A673 (cell line): ENCODE measurements around the gene FHIP1A.

Experiments used
- EZH2 ChIP-seq: fragments of 200-600 bp; sonication (generic); IDR thresholded peaks from 2 replicates; pipeline ENCODE4 v1.6.1; 2017; ENCODE audit warnings: borderline replicate concordance, low read depth, mild to moderate bottlenecking, mixed read lengths, antibody characterized with exemption, low read length; ENCODE audit not compliant: poor library complexity, severe bottlenecking
- TF ChIP-seq, protein P1 (sequence below): fragments of 300-800, 200-600 bp; sonication (generic); conservative IDR thresholded peaks from 2 replicates; pipeline ENCODE4 v1.5.1; 2017; ENCODE audit warnings: low read depth, mild to moderate bottlenecking, antibody characterized with exemption, low read length, moderate library complexity, mixed read lengths

GRCh38 chr4:151428346-151428745 is 19.4 kb downstream of the FHIP1A start:
- TF ChIP-seq EZH2, result no peak
- TF ChIP-seq, protein P1, sequence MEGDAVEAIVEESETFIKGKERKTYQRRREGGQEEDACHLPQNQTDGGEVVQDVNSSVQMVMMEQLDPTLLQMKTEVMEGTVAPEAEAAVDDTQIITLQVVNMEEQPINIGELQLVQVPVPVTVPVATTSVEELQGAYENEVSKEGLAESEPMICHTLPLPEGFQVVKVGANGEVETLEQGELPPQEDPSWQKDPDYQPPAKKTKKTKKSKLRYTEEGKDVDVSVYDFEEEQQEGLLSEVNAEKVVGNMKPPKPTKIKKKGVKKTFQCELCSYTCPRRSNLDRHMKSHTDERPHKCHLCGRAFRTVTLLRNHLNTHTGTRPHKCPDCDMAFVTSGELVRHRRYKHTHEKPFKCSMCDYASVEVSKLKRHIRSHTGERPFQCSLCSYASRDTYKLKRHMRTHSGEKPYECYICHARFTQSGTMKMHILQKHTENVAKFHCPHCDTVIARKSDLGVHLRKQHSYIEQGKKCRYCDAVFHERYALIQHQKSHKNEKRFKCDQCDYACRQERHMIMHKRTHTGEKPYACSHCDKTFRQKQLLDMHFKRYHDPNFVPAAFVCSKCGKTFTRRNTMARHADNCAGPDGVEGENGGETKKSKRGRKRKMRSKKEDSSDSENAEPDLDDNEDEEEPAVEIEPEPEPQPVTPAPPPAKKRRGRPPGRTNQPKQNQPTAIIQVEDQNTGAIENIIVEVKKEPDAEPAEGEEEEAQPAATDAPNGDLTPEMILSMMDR, result no peak
